Erythroblast (primary cell): ENCODE measurements around the gene PIGK.
"Not testable (repeated sequence)": the region's sequence is repeated elsewhere in the genome, so short reads cannot be mapped to it uniquely, and the experiment has no call there.

Experiments used
- GATA1 ChIP-seq: IDR thresholded peaks from 2 replicates; pipeline ENCODE4 v1.6.1; 2011; ENCODE audit warnings: low read depth, mild to moderate bottlenecking, control low read depth, low read length, moderate library complexity
- POLR2A ChIP-seq: IDR thresholded peaks from 2 replicates; pipeline ENCODE4 v1.6.1; 2011; ENCODE audit warnings: mild to moderate bottlenecking, low read length

DNA sequence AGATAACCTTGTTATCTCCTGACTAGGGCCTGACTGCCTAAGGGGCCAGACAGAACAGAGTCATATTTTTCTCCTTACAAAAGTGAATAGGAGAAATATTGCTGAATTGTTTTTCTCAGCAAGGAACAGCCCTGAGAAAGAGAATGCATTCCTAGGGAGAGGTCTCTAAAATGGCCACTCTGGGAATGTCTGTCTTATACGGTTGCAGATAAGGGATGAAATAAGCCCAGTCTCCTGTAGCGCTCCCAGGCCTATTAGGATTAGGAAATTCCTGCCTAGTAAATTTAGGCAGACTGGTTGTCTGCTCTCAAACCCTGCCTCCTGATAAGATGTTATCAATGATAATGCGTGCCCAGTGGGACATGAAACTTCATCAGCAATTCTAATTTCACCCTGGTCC is 15.2 kb downstream of the PIGK start:
- TF ChIP-seq POLR2A, GATA1: not testable (repeated sequence)
